GM18870 (cell line): Measurements from ENCODE around the gene CD84.
"Not testable (repeated sequence)": the region's sequence is repeated elsewhere in the genome, so short reads cannot be mapped to it uniquely, and the experiment has no call there.

ENCODE experiments used
- ATAC-seq: cut with Tn5 transposase; IDR thresholded peaks from one replicate; pipeline ENCODE4 v1.9.1; 2021; ENCODE audit warnings: moderate library complexity; ENCODE audit not compliant: unreplicated experiment

Gene CD84

GRCh38 chr1:160544647-160545046 lies 34.6 kb downstream of the CD84 start:
- no peak for ATAC-seq

GRCh38 chr1:160542303-160542945 lies 36.9 kb downstream of the CD84 start:
- ATAC-seq = no peak

GRCh38 chr1:160541622-160542302 lies 37.5 kb downstream of the CD84 start:
- ATAC-seq = no peak

GRCh38 chr1:160540859-160541233 lies 38.5 kb downstream of the CD84 start:
- peak; percentile 7 for ATAC-seq

- peak; percentile 80 for ATAC-seq
Measured at GRCh38 chr1:160539990-160540858, 39.1 kb downstream of the CD84 start.

GRCh38 chr1:160539684-160539989 lies 39.7 kb downstream of the CD84 start:
- ATAC-seq = no peak

GRCh38 chr1:160538985-160539651 lies 40.2 kb downstream of the CD84 start:
- no peak for ATAC-seq

- ATAC-seq = no peak
Measured at GRCh38 chr1:160537714-160538665, 41.3 kb downstream of the CD84 start.

- no peak for ATAC-seq
Measured at GRCh38 chr1:160534823-160535605, 44.3 kb downstream of the CD84 start.

- not testable (repeated sequence) for ATAC-seq
Measured at GRCh38 chr1:160532557-160532813, 46.8 kb downstream of the CD84 start.

GRCh38 chr1:160531809-160532556 lies 47.3 kb downstream of the CD84 start:
- ATAC-seq = not testable (repeated sequence)

GRCh38 chr1:160529401-160529952 lies 49.8 kb downstream of the CD84 start:
- not testable (repeated sequence) for ATAC-seq

- not testable (repeated sequence) for ATAC-seq
Measured at GRCh38 chr1:160523789-160524188, 55.5 kb downstream of the CD84 start.

GRCh38 chr1:160522622-160523345 lies 56.5 kb downstream of the CD84 start, which contains the start of gene SLAMF6:
Gene SLAMF6, minus strand, starts transcription at chr1:160523255. Its CDS starts 63 bp downstream, at chr1:160523192.
- peak; percentile 42 for ATAC-seq

- ATAC-seq = no peak
Measured at GRCh38 chr1:160522136-160522535, 57.2 kb downstream of the CD84 start.

GRCh38 chr1:160521554-160521953 lies 57.7 kb downstream of the CD84 start:
- ATAC-seq = no peak

- no peak for ATAC-seq
Measured at GRCh38 chr1:160520999-160521398, 58.3 kb downstream of the CD84 start.

GRCh38 chr1:160520582-160520981 lies 58.7 kb downstream of the CD84 start:
- no peak for ATAC-seq
